Measurements from ENCODE around the gene PCOLCE2. TPM values are rescaled to one million over a fixed set of nuclear protein-coding genes. Genes with fewer than 3 reads are reported as not detected.

Gene PCOLCE2
- total and polyA plus RNA-seq, 2 donors (not counting 3 experiments of a cell fraction or from before 2014, with no cell fraction given) = not detected

GRCh38 chr3:142897807-142898206 lies 8.9 kb upstream of the PCOLCE2 start:
- dilution Hi-C loops (cut with MboI; ENCODE audit: extremely low pct_ligation_motif_present, low sequenced_read_pairs) = no loop called here
- ChIA-PET POLR2A (no interaction called here), CTCF (interaction anchor here (1.0 kb wide), 1 partner anchor 12 kb away, joined by 3 read pairs; no protein-coding TSS in a partner anchor)
- no peak for FAIRE-seq
- no peaks in the 10 kb centered on the region for H3K4me1 ChIP-seq (ENCODE audit: control insufficient read depth, extremely low read depth, insufficient read depth, low read length)
- H3K9me1 ChIP-seq (replicated peaks; ENCODE audit: control insufficient read depth, extremely low read depth, insufficient read depth, low read length) = no peaks in the 10 kb centered on the region
- no peak for DNase-seq (ENCODE audit: low read depth, low spot score)
- no peak overlapping the region for H3K27ac ChIP-seq (ENCODE audit: insufficient read depth, low read depth, low read length)
- no peak overlapping the region for H3K4me3 ChIP-seq (replicated peaks in 1 of 3; ENCODE audit: insufficient read depth in 1 of 3, low read depth in 1 of 3, low read length in 3 of 3)
- no peak overlapping the region for H2AFZ ChIP-seq (ENCODE audit: low read depth, low read length)
- H3K36me3 ChIP-seq (ENCODE audit: control insufficient read depth in 2 of 2, extremely low read depth in 1 of 2, insufficient read depth in 2 of 2, low read length in 2 of 2) = no peaks in the 10 kb centered on the region
- H3K4me2 ChIP-seq (ENCODE audit: insufficient read depth, low read length) = no peak overlapping the region
- BruUV-seq (replicated peaks) = no TSS peak
- H3K9me3 ChIP-seq (replicated peaks; ENCODE audit: control insufficient read depth, insufficient read depth, low read length) = no peaks in the 10 kb centered on the region
- no peak overlapping the region for H3K9ac ChIP-seq (replicated peaks; ENCODE audit: extremely low read depth, insufficient read depth, low read length)
- TF ChIP-seq POLR2A (IDR thresholded peaks at IDR 0.05; ENCODE audit: low read depth, low read length) (no peak), CTCF (IDR thresholded peaks at IDR 0.05; ENCODE audit: extremely low read depth in 1 of 2, insufficient read depth in 1 of 2, low read depth in 1 of 2, low read length in 2 of 2) (no peak), MYC (IDR thresholded peaks at IDR 0.05; ENCODE audit: low read depth, low read length) (no peak)
- H3K27me3 ChIP-seq (ENCODE audit: control insufficient read depth in 2 of 2, insufficient read depth in 2 of 2, low read length in 2 of 2) = peaks cover 10 to 17% of the 10 kb centered on the region in 2 experiments
- intact Hi-C loops (cut with micrococcal nuclease) = no loop called here
- H3K79me2 ChIP-seq (ENCODE audit: control insufficient read depth, insufficient read depth, low read length) = no peaks in the 10 kb centered on the region
- H4K20me1 ChIP-seq (replicated peaks; ENCODE audit: control insufficient read depth, extremely low read depth, insufficient read depth, low read length) = no peaks in the 10 kb centered on the region

- H3K79me2 ChIP-seq (ENCODE audit: control insufficient read depth, insufficient read depth, low read length) = no peaks in the 10 kb centered on the region
- dilution Hi-C loops (cut with MboI; ENCODE audit: extremely low pct_ligation_motif_present, low sequenced_read_pairs) (no loop called here), intact Hi-C loops (cut with micrococcal nuclease) (no loop called here)
- POLR2A ChIA-PET = no interaction called here
- BruUV-seq (replicated peaks) = no TSS peak
- H3K36me3 ChIP-seq (ENCODE audit: control insufficient read depth in 2 of 2, extremely low read depth in 1 of 2, insufficient read depth in 2 of 2, low read length in 2 of 2) = no peaks in the 10 kb centered on the region
- H3K4me2 ChIP-seq (ENCODE audit: insufficient read depth, low read length) = no peak overlapping the region
- no peak overlapping the region for H2AFZ ChIP-seq (ENCODE audit: low read depth, low read length)
- no peaks in the 10 kb centered on the region for H3K9me3 ChIP-seq (replicated peaks; ENCODE audit: control insufficient read depth, insufficient read depth, low read length)
- peaks cover 12 to 14% of the 10 kb centered on the region in 2 experiments for H3K27me3 ChIP-seq (ENCODE audit: control insufficient read depth in 2 of 2, insufficient read depth in 2 of 2, low read length in 2 of 2)
- H4K20me1 ChIP-seq (replicated peaks; ENCODE audit: control insufficient read depth, extremely low read depth, insufficient read depth, low read length) = no peaks in the 10 kb centered on the region
- DNase-seq (ENCODE audit: low read depth, low spot score) (no peak), FAIRE-seq (no peak)
- CTCF ChIA-PET = interaction anchor here (1.0 kb wide), 1 partner anchor 11 kb away, joined by 3 read pairs; no protein-coding TSS in a partner anchor
- H3K9ac ChIP-seq (replicated peaks; ENCODE audit: extremely low read depth, insufficient read depth, low read length) = no peak overlapping the region
- TF ChIP-seq MAX (IDR thresholded peaks at IDR 0.05; ENCODE audit: insufficient read depth, insufficient read length) (no peak), CTCF (IDR thresholded peaks at IDR 0.05; ENCODE audit: extremely low read depth in 1 of 2, insufficient read depth in 1 of 2, low read depth in 1 of 2, low read length in 2 of 2) (no peak), FOS (IDR thresholded peaks at IDR 0.05; ENCODE audit: borderline replicate concordance, insufficient read depth, low read length) (no peak), MYC (IDR thresholded peaks at IDR 0.05; ENCODE audit: low read depth, low read length) (no peak), POLR2AphosphoS5 (IDR thresholded peaks at IDR 0.05; ENCODE audit: insufficient read depth, low read depth, low read length) (no peak), JUN (IDR thresholded peaks at IDR 0.05; ENCODE audit: borderline replicate concordance, insufficient read depth, insufficient read length, low read depth) (no peak), POLR2A (IDR thresholded peaks at IDR 0.05; ENCODE audit: low read depth, low read length) (no peak), GATA2 (IDR thresholded peaks at IDR 0.05; ENCODE audit: insufficient read depth, insufficient read length, low read depth, low read length) (no peak), EZH2 (IDR thresholded peaks at IDR 0.05; ENCODE audit: borderline replicate concordance, low read depth, low read length, severe bottlenecking) (no peak)
- H3K4me3 ChIP-seq (replicated peaks in 1 of 3; ENCODE audit: insufficient read depth in 1 of 3, low read depth in 1 of 3, low read length in 3 of 3) = no peak overlapping the region
- H3K27ac ChIP-seq (ENCODE audit: insufficient read depth, low read depth, low read length) = no peak overlapping the region
- H3K9me1 ChIP-seq (replicated peaks; ENCODE audit: control insufficient read depth, extremely low read depth, insufficient read depth, low read length) = no peaks in the 10 kb centered on the region
- H3K4me1 ChIP-seq (ENCODE audit: control insufficient read depth, extremely low read depth, insufficient read depth, low read length) = no peaks in the 10 kb centered on the region
These were observed 8.1 kb upstream of the PCOLCE2 start for GRCh38 chr3:142896996-142897395.

Measured in endothelial cell of umbilical vein (primary cell).